A673 (cell line): ENCODE results near the gene GPI. TPM values are rescaled to one million over a fixed set of nuclear protein-coding genes. Genes with fewer than 3 reads are reported as not detected.
"Not testable (repeated sequence)": the region's sequence is repeated elsewhere in the genome, so short reads cannot be mapped to it uniquely, and the experiment has no call there.

Experiments
- BruUV-seq: library from RNA; stranded (reverse); fragments of 400-500 nt; replicated peaks from 2 replicates; lab custom pipeline; 2021; lab: Mats Ljungman, UMichigan
- CTCF ChIA-PET: fragments of 300-600 bp; sonication (Branson Sonifier 250); formaldehyde crosslinking; loops from one replicate; lab custom pipeline; 2022; ENCODE audit warnings: antibody characterized with exemption; lab: Charles Lee
- POLR2A ChIA-PET: fragments of 300-600 bp; sonication (Branson Sonifier 250); formaldehyde crosslinking; loops from one replicate; lab custom pipeline; 2022; ENCODE audit warnings: antibody characterized with exemption; ENCODE audit not compliant: low non-redundant PET; lab: Charles Lee
- DNase-seq: peaks from one replicate; pipeline ENCODE4 v3.0.0-alpha.2; 2015; ENCODE audit warnings: low spot score
- H3K27ac ChIP-seq: fragments of 200-600 bp; sonication (generic); 2 replicates; pipeline ENCODE4 v1.5.1; 2016; ENCODE audit warnings: mixed run types, low read depth, mild to moderate bottlenecking, mixed read lengths, antibody characterized with exemption, low read length; ENCODE audit not compliant: poor library complexity, severe bottlenecking
- H3K27me3 ChIP-seq: fragments of 200-600 bp; sonication (generic); replicated peaks from 2 replicates; pipeline ENCODE4 v1.6.1; 2017; ENCODE audit warnings: mixed run types, low read depth, mild to moderate bottlenecking, mixed read lengths, antibody characterized with exemption, low read length; ENCODE audit not compliant: insufficient read depth, poor library complexity
- H3K36me3 ChIP-seq: fragments of 200-600 bp; sonication (generic); 2 replicates; pipeline ENCODE4 v1.6.1; 2016; ENCODE audit warnings: mixed run types, mild to moderate bottlenecking, mixed read lengths, antibody characterized with exemption, low read length; ENCODE audit not compliant: insufficient read depth, poor library complexity, severe bottlenecking
- H3K4me1 ChIP-seq: fragments of 200-600 bp; sonication (generic); 2 replicates; pipeline ENCODE4 v1.6.1; 2017; ENCODE audit warnings: mixed run types, mild to moderate bottlenecking, mixed read lengths, antibody characterized with exemption, low read length; ENCODE audit not compliant: insufficient read depth, poor library complexity, severe bottlenecking
- H3K4me3 ChIP-seq: fragments of 200-600 bp; sonication (generic); 2 replicates; pipeline ENCODE4 v1.5.1; 2016; ENCODE audit warnings: low read depth, mixed run types, mild to moderate bottlenecking, mixed read lengths, low read length; ENCODE audit not compliant: poor library complexity, severe bottlenecking
- H3K9me3 ChIP-seq: fragments of 200-600 bp; sonication (generic); 2 replicates; pipeline ENCODE4 v1.6.1; 2016; ENCODE audit warnings: mixed run types, low read depth, mild to moderate bottlenecking, mixed read lengths, antibody characterized with exemption, low read length; ENCODE audit not compliant: poor library complexity, severe bottlenecking
- EZH2 ChIP-seq: fragments of 200-600 bp; sonication (generic); IDR thresholded peaks from 2 replicates; pipeline ENCODE4 v1.6.1; 2017; ENCODE audit warnings: borderline replicate concordance, low read depth, mild to moderate bottlenecking, mixed read lengths, antibody characterized with exemption, low read length; ENCODE audit not compliant: poor library complexity, severe bottlenecking
- intact Hi-C: fragments of 100-400 bp; cut with micrococcal nuclease; formaldehyde crosslinking; loops from one replicate; pipeline ENCODE4 v1.10.0; 2022; ENCODE audit not compliant: unreplicated experiment
- total RNA-seq: library from RNA; stranded (reverse); gene quantifications from 2 replicates; pipeline ENCODE4 v1.2.3, GENCODE V29; 2021
- TF ChIP-seq, protein P1 (sequence below): fragments of 300-800, 200-600 bp; sonication (generic); conservative IDR thresholded peaks from 2 replicates; pipeline ENCODE4 v1.5.1; 2017; ENCODE audit warnings: low read depth, mild to moderate bottlenecking, antibody characterized with exemption, low read length, moderate library complexity, mixed read lengths

GPI gene
- total RNA-seq, 1 experiment from 2014 or later, result 439 TPM

DNA sequence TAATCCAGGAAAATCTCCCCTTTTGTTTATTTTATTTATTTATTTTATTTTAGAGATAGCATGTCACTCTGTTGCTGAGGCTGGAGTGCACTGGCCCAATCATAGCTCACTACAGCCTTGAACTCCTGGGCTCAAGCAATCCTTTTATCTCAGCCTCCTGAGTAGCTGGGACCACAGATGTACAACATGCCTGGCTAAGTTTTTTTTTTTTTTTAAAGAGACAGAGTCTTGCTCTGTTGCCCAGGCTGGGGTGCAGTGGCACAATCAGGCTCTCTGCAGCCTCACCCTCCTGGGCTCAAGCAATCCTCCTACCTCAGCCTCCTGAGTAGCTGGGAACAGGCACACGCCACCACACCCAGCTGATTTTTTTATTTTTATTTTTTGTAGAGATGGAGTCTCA, 32.9 kb downstream of the GPI start:
- DNase-seq, result no peak
- TF ChIP-seq, protein P1, sequence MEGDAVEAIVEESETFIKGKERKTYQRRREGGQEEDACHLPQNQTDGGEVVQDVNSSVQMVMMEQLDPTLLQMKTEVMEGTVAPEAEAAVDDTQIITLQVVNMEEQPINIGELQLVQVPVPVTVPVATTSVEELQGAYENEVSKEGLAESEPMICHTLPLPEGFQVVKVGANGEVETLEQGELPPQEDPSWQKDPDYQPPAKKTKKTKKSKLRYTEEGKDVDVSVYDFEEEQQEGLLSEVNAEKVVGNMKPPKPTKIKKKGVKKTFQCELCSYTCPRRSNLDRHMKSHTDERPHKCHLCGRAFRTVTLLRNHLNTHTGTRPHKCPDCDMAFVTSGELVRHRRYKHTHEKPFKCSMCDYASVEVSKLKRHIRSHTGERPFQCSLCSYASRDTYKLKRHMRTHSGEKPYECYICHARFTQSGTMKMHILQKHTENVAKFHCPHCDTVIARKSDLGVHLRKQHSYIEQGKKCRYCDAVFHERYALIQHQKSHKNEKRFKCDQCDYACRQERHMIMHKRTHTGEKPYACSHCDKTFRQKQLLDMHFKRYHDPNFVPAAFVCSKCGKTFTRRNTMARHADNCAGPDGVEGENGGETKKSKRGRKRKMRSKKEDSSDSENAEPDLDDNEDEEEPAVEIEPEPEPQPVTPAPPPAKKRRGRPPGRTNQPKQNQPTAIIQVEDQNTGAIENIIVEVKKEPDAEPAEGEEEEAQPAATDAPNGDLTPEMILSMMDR, result no peak
- no peak for TF ChIP-seq EZH2
- Histone ChIP-seq H3K36me3 (peaks cover 57% of the 10 kb centered on the region), H3K4me3 (no peak overlapping the region), H3K9me3 (no peaks in the 10 kb centered on the region), H3K4me1 (no peaks in the 10 kb centered on the region), H3K27me3 (no peaks in the 10 kb centered on the region), H3K27ac (no peak overlapping the region)
- ChIA-PET CTCF (no interaction called here), POLR2A (interaction anchor here (0.7 kb wide), 1 partner anchor 11 kb away, joined by 5 read pairs; no protein-coding TSS in a partner anchor)
- intact Hi-C loops, result no loop called here
- no TSS peak for BruUV-seq

DNA sequence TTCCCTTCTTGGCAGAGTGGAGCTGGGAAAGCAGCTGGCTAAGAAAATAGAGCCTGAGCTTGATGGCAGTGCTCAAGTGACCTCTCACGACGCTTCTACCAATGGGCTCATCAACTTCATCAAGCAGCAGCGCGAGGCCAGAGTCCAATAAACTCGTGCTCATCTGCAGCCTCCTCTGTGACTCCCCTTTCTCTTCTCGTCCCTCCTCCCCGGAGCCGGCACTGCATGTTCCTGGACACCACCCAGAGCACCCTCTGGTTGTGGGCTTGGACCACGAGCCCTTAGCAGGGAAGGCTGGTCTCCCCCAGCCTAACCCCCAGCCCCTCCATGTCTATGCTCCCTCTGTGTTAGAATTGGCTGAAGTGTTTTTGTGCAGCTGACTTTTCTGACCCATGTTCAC, 34.9 kb downstream of the GPI start:
- CTCF ChIA-PET, result no interaction called here
- DNase-seq, result no peak
- TSS peak; percentile 74 for BruUV-seq

DNA sequence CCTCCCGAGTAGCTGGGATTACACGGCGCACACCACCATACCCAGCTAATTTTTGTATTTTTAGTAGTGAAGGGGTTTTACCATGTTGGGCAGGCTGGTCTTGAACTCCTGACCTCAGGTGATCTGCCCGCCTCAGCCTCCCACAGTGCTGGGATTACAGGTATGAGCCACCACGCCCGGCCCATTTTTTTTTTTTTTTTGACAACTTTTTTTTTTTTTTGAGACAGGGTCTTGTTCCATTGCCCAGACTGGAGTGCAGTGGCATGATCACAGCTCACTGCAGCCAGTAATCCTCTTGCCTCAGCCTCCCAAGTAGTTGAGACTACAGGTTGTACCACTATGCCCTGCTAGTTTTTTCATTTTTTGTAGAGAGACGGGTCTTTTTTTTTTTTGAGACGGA, 35.8 kb downstream of the GPI start:
- POLR2A ChIA-PET, BruUV-seq, H3K9me3 ChIP-seq, CTCF ChIA-PET, DNase-seq, H3K27ac ChIP-seq, H3K4me1 ChIP-seq, H3K4me3 ChIP-seq, intact Hi-C loops, H3K27me3 ChIP-seq: not testable (repeated sequence)
- TF ChIP-seq, protein P1, result 0 out of 2 replicates have a peak, but pooled peaks have one; percentile 7
- H3K36me3 ChIP-seq, result peaks cover 43% of the 10 kb centered on the region

More for the DNA sequence above, 34.9 kb downstream of the GPI start:
- H3K4me3 ChIP-seq, result no peak overlapping the region
- intact Hi-C loops, result no loop called here
- no peak for TF ChIP-seq EZH2
- TF ChIP-seq, protein P1, result no peak
- no peaks in the 10 kb centered on the region for H3K9me3 ChIP-seq
- H3K4me1 ChIP-seq, result peaks cover 6% of the 10 kb centered on the region
- POLR2A ChIA-PET, result no interaction called here
- no peak overlapping the region for H3K27ac ChIP-seq
- H3K36me3 ChIP-seq, result peaks cover 46% of the 10 kb centered on the region
- no peaks in the 10 kb centered on the region for H3K27me3 ChIP-seq
